ENCODE measurements around the gene GATD1. TPM values are rescaled to one million over a fixed set of nuclear protein-coding genes. Genes with fewer than 3 reads are reported as not detected.
A peak's percentile ranks its signal among the peaks of the same experiment; 100 is the strongest.

GATD1 gene
- total RNA-seq, 4 donors from 2014 or later, result 28.0 to 239 (median 38.4) TPM

DNA sequence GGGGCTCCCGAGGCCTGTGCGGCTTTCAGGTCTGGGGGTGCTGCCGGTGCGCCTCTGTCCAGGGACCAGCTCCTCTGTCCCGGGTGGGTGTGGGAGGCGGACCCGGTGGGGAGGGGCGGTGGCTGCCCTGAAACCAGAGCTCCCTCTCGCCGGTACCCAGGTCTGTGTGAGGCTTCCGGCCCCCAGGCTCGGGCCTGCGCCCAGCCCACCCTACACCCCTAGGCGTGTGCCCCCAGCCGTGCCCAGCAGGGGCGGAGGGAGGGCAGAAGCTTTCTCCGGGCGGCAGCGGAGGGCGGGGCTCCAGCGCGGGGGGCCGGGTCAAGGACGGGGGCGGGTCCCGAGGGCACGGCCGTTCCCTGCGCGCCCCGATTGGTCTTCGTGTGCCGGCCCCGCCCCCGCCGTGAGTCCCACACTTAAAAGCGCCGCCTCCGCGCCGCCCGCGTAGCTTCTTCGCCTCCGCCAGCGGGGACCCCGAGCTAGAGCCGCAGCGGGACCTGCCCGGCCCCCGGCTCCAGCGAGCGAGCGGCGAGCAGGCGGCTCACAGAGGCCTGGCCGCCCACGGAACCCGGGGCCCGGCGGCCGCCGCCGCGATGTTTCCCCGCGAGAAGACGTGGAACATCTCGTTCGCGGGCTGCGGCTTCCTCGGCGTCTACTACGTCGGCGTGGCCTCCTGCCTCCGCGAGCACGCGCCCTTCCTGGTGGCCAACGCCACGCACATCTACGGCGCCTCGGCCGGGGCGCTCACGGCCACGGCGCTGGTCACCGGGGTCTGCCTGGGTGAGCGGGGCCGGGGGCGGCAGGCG is 42.0 kb upstream of the GATD1 start:
- WGBS, 2 donors (ENCODE audit: low coverage in 1 of 2), result 1% methylated on average over 49 of the region's 96 CpGs; no CpG with 5 or more reads in 1 of the 2 donors
- Histone ChIP-seq H3K27me3 (no peaks in the 10 kb centered on the region), H3K4me3 (peak overlapping the region; percentile 62 to 97 (median 86)), H3K36me3 (peaks cover 0 to 5% (median 0%) of the 10 kb centered on the region in 4 donors), H3K4me1 (peaks cover 16 to 42% (median 36%) of the 10 kb centered on the region in 4 donors), H3K9me3 (no peaks in the 10 kb centered on the region), H3K27ac (peak overlapping the region; percentile 96 to 100 (median 97))
- peak; percentile 77 to 88 (median 88) for TF ChIP-seq POLR2AphosphoS5 (IDR thresholded peaks at IDR 0.05)
- TF ChIP-seq EP300 (IDR thresholded peaks at IDR 0.05; ENCODE audit: low read depth), result peak; percentile 48
- TF ChIP-seq POLR2A (IDR thresholded peaks at IDR 0.05), result peak; percentile 47
- TF ChIP-seq, protein P1, sequence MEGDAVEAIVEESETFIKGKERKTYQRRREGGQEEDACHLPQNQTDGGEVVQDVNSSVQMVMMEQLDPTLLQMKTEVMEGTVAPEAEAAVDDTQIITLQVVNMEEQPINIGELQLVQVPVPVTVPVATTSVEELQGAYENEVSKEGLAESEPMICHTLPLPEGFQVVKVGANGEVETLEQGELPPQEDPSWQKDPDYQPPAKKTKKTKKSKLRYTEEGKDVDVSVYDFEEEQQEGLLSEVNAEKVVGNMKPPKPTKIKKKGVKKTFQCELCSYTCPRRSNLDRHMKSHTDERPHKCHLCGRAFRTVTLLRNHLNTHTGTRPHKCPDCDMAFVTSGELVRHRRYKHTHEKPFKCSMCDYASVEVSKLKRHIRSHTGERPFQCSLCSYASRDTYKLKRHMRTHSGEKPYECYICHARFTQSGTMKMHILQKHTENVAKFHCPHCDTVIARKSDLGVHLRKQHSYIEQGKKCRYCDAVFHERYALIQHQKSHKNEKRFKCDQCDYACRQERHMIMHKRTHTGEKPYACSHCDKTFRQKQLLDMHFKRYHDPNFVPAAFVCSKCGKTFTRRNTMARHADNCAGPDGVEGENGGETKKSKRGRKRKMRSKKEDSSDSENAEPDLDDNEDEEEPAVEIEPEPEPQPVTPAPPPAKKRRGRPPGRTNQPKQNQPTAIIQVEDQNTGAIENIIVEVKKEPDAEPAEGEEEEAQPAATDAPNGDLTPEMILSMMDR (IDR thresholded peaks at IDR 0.05), result peak; percentile 23 to 78 (median 31)
- DNase-seq, result peak; percentile 96
- in situ Hi-C loops (cut with MboI; ENCODE audit: low pct_ligation_motif_present in 1 of 4, low pct_unique_long_range_greater_than_20kb in 1 of 4, low sequenced_read_pairs in 3 of 4) (no loop called here), intact Hi-C loops (cut with DNase I; ENCODE audit: low total_unique reads) (no loop called here)

DNA sequence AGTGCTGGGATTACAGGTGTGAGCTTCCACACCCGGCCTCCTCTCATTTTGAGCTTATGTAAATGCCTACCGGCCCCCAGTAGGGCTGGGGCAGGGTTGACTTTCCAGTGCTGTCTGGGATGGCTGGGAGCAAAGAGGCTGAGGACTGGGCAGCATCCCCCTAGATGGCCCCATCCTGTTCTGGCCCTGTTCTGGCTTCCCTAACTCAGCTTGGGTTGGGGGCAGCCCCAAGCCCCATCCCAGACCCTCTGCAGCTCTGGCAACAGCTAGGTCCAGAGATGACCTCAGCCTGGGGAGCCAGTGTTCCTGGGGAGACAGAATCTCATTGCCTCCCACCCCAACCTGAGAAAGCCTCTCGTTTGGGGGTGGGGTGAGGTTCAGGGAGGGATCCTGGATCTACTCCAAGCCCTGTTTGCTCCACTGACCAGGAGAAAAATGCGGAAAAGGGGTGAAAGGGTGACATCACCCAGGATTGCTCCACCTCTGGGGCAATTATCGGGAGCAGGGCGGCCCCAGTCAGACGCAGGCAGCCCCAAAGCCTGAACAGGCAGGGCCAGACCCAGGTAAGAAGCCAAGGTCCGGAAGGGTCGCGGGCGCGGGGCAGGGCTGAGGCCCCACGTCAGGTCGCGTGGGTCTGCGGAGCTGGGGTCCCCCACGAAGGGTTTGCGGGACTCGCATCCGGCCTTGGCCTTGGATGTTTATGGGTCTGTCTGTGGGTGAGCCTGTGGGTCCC is 41.3 kb upstream of the GATD1 start, which contains the start of gene PNPLA2:
Gene PNPLA2, plus strand, starts transcription at position 519 of the 733 bp plus-strand sequence. CDS start 805 bp downstream, outside the sequence.
- H3K27me3 ChIP-seq, result no peaks in the 10 kb centered on the region
- WGBS, 2 donors (ENCODE audit: low coverage in 1 of 2), result 35% methylated on average over 19 of the region's 20 CpGs; no CpG with 5 or more reads in 1 of the 2 donors
- H3K9me3 ChIP-seq, result no peaks in the 10 kb centered on the region
- H3K36me3 ChIP-seq, result no peaks in the 10 kb centered on the region
- in situ Hi-C loops (cut with MboI; ENCODE audit: low pct_ligation_motif_present in 1 of 4, low pct_unique_long_range_greater_than_20kb in 1 of 4, low sequenced_read_pairs in 3 of 4), result no loop called here
- intact Hi-C loops (cut with DNase I; ENCODE audit: low total_unique reads), result no loop called here
- H3K27ac ChIP-seq, result peak within 1 kb of the TSS; percentile 96 to 100 (median 97)
- H3K4me3 ChIP-seq, result peak within 1 kb of the TSS; percentile 62 to 97 (median 86)
- H3K4me1 ChIP-seq, result peaks cover 16 to 34% (median 29%) of the 10 kb centered on the region in 4 donors
- peak in 2 of 3 donors; percentile 85 to 89 for TF ChIP-seq POLR2AphosphoS5 (IDR thresholded peaks at IDR 0.05)
- no peak for TF ChIP-seq EP300 (IDR thresholded peaks at IDR 0.05; ENCODE audit: low read depth)
- peak; percentile 84 for TF ChIP-seq POLR2A (IDR thresholded peaks at IDR 0.05)
- TF ChIP-seq, protein P1 (IDR thresholded peaks at IDR 0.05), result no peak
- DNase-seq, result peak; percentile 75

DNA sequence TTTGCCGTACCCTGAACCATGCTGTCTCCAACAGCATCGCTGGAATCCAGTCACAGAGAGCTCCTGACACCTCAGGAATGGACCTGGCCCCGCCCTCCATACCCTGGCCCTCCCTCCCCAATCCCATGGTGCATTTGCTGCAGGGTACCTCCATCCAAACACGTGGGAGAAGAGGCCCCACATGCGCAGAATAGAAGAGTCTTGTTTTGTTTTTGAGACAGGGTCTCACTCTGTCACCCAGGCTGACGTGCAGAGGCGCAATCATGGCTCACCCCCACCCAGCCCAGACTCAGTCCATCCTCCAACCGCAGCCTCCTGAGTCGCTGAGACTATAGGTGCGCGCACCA is 39.1 kb upstream of the GATD1 start:
- in situ Hi-C loops (cut with MboI; ENCODE audit: low pct_ligation_motif_present in 1 of 4, low pct_unique_long_range_greater_than_20kb in 1 of 4, low sequenced_read_pairs in 3 of 4), result no loop called here
- Histone ChIP-seq H3K4me3 (no peak overlapping the region), H3K4me1 (peaks cover 16 to 32% (median 21%) of the 10 kb centered on the region in 4 donors), H3K27me3 (no peaks in the 10 kb centered on the region), H3K36me3 (peaks cover 0 to 13% (median 3%) of the 10 kb centered on the region in 4 donors), H3K9me3 (no peaks in the 10 kb centered on the region), H3K27ac (no peak overlapping the region)
- no peak for TF ChIP-seq POLR2AphosphoS5 (IDR thresholded peaks at IDR 0.05)
- TF ChIP-seq, protein P1 (IDR thresholded peaks at IDR 0.05), result no peak
- TF ChIP-seq EP300 (IDR thresholded peaks at IDR 0.05; ENCODE audit: low read depth), result no peak
- TF ChIP-seq POLR2A (IDR thresholded peaks at IDR 0.05), result no peak
- intact Hi-C loops (cut with DNase I; ENCODE audit: low total_unique reads), result no loop called here
- DNase-seq, result no peak
- 84 to 87% methylated on average over 8 to 11 of the region's 11 CpGs for WGBS, 2 donors (ENCODE audit: low coverage in 1 of 2)
